GM23338 (cell line): ENCODE data around the gene IPO13. TPM values are rescaled to one million over a fixed set of nuclear protein-coding genes. Genes with fewer than 3 reads are reported as not detected.

Experiments
- ATAC-seq: fragments of 200-7000 bp; cut with Tn5 transposase; 3 replicates; pipeline ENCODE4 v1.9.1; 2020
- DNase-seq: peaks from one replicate; pipeline ENCODE4 v3.0.0-alpha.2; 2015; ENCODE audit warnings: low spot score
- H2AFZ ChIP-seq: fragments of 200-600 bp; sonication (generic); 2 replicates; pipeline ENCODE4 v1.8.0; 2016; ENCODE audit warnings: antibody characterized with exemption, mild to moderate bottlenecking, moderate library complexity
- H3F3A ChIP-seq: fragments of 200-600 bp; sonication (generic); replicated peaks from 2 replicates; pipeline ENCODE4 v1.8.0; 2017; ENCODE audit warnings: antibody characterized with exemption, mixed run types, low read depth
- H3K27ac ChIP-seq: fragments of 200-600 bp; sonication (generic); 2 replicates; pipeline ENCODE4 v1.6.1; 2016; ENCODE audit warnings: low read depth
- H3K27me3 ChIP-seq: fragments of 200-600 bp; sonication (generic); 2 replicates; pipeline ENCODE4 v1.8.0; 2016; ENCODE audit warnings: mild to moderate bottlenecking, mixed run types, moderate library complexity; ENCODE audit not compliant: insufficient read depth
- H3K36me3 ChIP-seq: fragments of 200-600 bp; sonication (generic); 2 replicates; pipeline ENCODE4 v1.8.0; 2016; ENCODE audit warnings: mild to moderate bottlenecking; ENCODE audit not compliant: insufficient read depth
- H3K4me1 ChIP-seq: fragments of 200-600 bp; sonication (generic); 2 replicates; pipeline ENCODE4 v1.8.0; 2016; ENCODE audit warnings: mild to moderate bottlenecking, moderate library complexity; ENCODE audit not compliant: insufficient read depth
- H3K4me2 ChIP-seq: fragments of 200-600 bp; sonication (generic); 2 replicates; pipeline ENCODE4 v1.7.1; 2017; ENCODE audit warnings: mixed run types
- H3K4me3 ChIP-seq: fragments of 200-600 bp; sonication (generic); 2 replicates; pipeline ENCODE4 v1.6.1; 2016; ENCODE audit warnings: mixed run types
- H3K79me2 ChIP-seq: fragments of 200-600 bp; sonication (generic); replicated peaks from 2 replicates; pipeline ENCODE4 v1.8.0; 2017; ENCODE audit warnings: mild to moderate bottlenecking; ENCODE audit not compliant: insufficient read depth
- H3K9me2 ChIP-seq: fragments of 200-600 bp; sonication (generic); 2 replicates; pipeline ENCODE4 v1.8.0; 2017; ENCODE audit not compliant: insufficient read depth
- H4K20me1 ChIP-seq: fragments of 200-600 bp; sonication (generic); replicated peaks from 2 replicates; pipeline ENCODE4 v1.8.0; 2017; ENCODE audit warnings: mild to moderate bottlenecking; ENCODE audit not compliant: insufficient read depth
- H3K27ac Mint-ChIP-seq: 2 replicates; pipeline ENCODE4 v1.8.0; 2020; ENCODE audit warnings: inconsistent platforms, mild to moderate bottlenecking, moderate library complexity, mixed read lengths
- H3K27me3 Mint-ChIP-seq: 3 replicates; pipeline ENCODE4 v1.8.0; 2022; ENCODE audit warnings: low read depth, mild to moderate bottlenecking, moderate library complexity, mixed read lengths, inconsistent platforms; ENCODE audit not compliant: insufficient read depth, poor library complexity
- H3K36me3 Mint-ChIP-seq: 3 replicates; pipeline ENCODE4 v1.8.0; 2021; ENCODE audit warnings: low read depth, mild to moderate bottlenecking, inconsistent platforms, moderate library complexity, mixed read lengths
- H3K4me1 Mint-ChIP-seq: 3 replicates; pipeline ENCODE4 v1.8.0; 2020; ENCODE audit warnings: mild to moderate bottlenecking, inconsistent platforms, mixed read lengths
- H3K4me3 Mint-ChIP-seq: 3 replicates; pipeline ENCODE4 v1.8.0; 2021; ENCODE audit warnings: moderate library complexity, mild to moderate bottlenecking, inconsistent platforms, mixed read lengths
- H3K9me3 Mint-ChIP-seq: 3 replicates; pipeline ENCODE4 v1.8.0; 2020; ENCODE audit warnings: moderate library complexity, mild to moderate bottlenecking, inconsistent platforms, mixed read lengths
- CREB1 ChIP-seq: fragments of 250-450 bp; sonication (Bioruptor Pico); IDR thresholded peaks from 2 replicates; pipeline ENCODE4 v1.5.0; 2020; ENCODE audit warnings: low read depth, mild to moderate bottlenecking, moderate library complexity
- CTCF ChIP-seq, 2 experiments: fragments of 200-600 bp in 1 of 2; sonication (generic) in 1 of 2; conservative IDR thresholded peaks; 2 replicates each; pipeline versions ENCODE4 v1.5.1 to v1.6.1; 2016 to 2017; ENCODE audit warnings: antibody characterized with exemption in 2 of 2, low read depth in 2 of 2, mild to moderate bottlenecking in 2 of 2, moderate library complexity in 1 of 2
- EZH2 ChIP-seq: fragments of 200-600 bp; sonication (generic); IDR thresholded peaks from one replicate; pipeline ENCODE4 v1.8.0; 2017; ENCODE audit warnings: antibody characterized with exemption, mild to moderate bottlenecking, low read depth; ENCODE audit not compliant: unreplicated experiment
- EZH2phosphoT487 ChIP-seq: fragments of 200-600 bp; sonication (generic); IDR thresholded peaks from one replicate; pipeline ENCODE4 v1.8.1; 2018; ENCODE audit warnings: antibody characterized with exemption; ENCODE audit not compliant: unreplicated experiment
- JUNB ChIP-seq: IDR thresholded peaks from one replicate; pipeline ENCODE4 v1.6.1; 2016; ENCODE audit warnings: antibody characterized with exemption; ENCODE audit not compliant: unreplicated experiment
- NANOG ChIP-seq: IDR thresholded peaks from 2 replicates; pipeline ENCODE4 v1.6.1; 2016; ENCODE audit warnings: antibody characterized with exemption, borderline replicate concordance
- REST ChIP-seq: IDR thresholded peaks from one replicate; pipeline ENCODE4 v1.6.1; 2018; ENCODE audit warnings: antibody characterized with exemption; ENCODE audit not compliant: unreplicated experiment
- STAT1 ChIP-seq: IDR thresholded peaks from one replicate; pipeline ENCODE4 v1.6.1; 2016; ENCODE audit warnings: antibody characterized with exemption; ENCODE audit not compliant: unreplicated experiment
- ZNF114 ChIP-seq: fragments of 250-450 bp; sonication (Bioruptor Pico); IDR thresholded peaks from 2 replicates; pipeline ENCODE4 v1.5.0; 2020; ENCODE audit warnings: mild to moderate bottlenecking, moderate library complexity
- ZNF331 ChIP-seq: fragments of 250-450 bp; sonication (Bioruptor Pico); IDR thresholded peaks from 2 replicates; pipeline ENCODE4 v1.5.0; 2020; ENCODE audit warnings: low read depth, mild to moderate bottlenecking, moderate library complexity
- polyA plus RNA-seq: library from polyadenylated mRNA; unstranded; fragments of >200 nt; fragmentation: Nextera tagmentation; extraction: Ambion mirVana; gene quantifications from 2 replicates; pipeline ENCODE4 v1.2.1, GENCODE V29; 2016
- total RNA-seq: library from RNA; depleted of rRNA; stranded (reverse); fragments of >200 nt; shearing (Covaris generic); gene quantifications from 2 replicates; pipeline ENCODE4 v1.2.3, GENCODE V29; 2014
- TF ChIP-seq, protein P1 (sequence below): IDR thresholded peaks from 2 replicates; pipeline ENCODE4 v1.6.1; 2016; ENCODE audit warnings: antibody characterized with exemption

Gene IPO13
- total and polyA plus RNA-seq, 2 experiments from 2014 or later = 10.4 to 22.8 TPM

- no peaks in the 10 kb centered on the region; the same call in 1 of the 2 replicates for H4K20me1 ChIP-seq
- Mint-ChIP-seq H3K4me1 (peaks cover 10% of the 10 kb centered on the region), H3K36me3 (no peaks in the 10 kb centered on the region; the same call in 2 of the 3 replicates), H3K9me3 (no peaks in the 10 kb centered on the region), H3K27me3 (peaks cover 16% of the 10 kb centered on the region), H3K27ac (no peak overlapping the region), H3K4me3 (no peak overlapping the region)
- 0 out of 2 replicates have a peak, but pooled peaks cover 4% of the 10 kb centered on the region for H3K79me2 ChIP-seq
- no peak overlapping the region for H3K4me2 ChIP-seq
- no peak overlapping the region for H3K4me3 ChIP-seq
- H3K27ac ChIP-seq = no peak overlapping the region
- no peaks in the 10 kb centered on the region for H3F3A ChIP-seq
- peaks cover 3% of the 10 kb centered on the region; the same call in 1 of the 2 replicates for H3K4me1 ChIP-seq
- no peak for ATAC-seq
- TF ChIP-seq, protein P1, sequence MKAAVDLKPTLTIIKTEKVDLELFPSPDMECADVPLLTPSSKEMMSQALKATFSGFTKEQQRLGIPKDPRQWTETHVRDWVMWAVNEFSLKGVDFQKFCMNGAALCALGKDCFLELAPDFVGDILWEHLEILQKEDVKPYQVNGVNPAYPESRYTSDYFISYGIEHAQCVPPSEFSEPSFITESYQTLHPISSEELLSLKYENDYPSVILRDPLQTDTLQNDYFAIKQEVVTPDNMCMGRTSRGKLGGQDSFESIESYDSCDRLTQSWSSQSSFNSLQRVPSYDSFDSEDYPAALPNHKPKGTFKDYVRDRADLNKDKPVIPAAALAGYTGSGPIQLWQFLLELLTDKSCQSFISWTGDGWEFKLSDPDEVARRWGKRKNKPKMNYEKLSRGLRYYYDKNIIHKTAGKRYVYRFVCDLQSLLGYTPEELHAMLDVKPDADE = no peak
- TF ChIP-seq ZNF331 (no peak), CTCF (conservative IDR thresholded peaks at IDR 0.05; ENCODE audit: low read depth in 2 of 2) (no peak), JUNB (no peak), NANOG (no peak), STAT1 (no peak), CREB1 (CRISPR knock-in tag) (no peak), ZNF114 (CRISPR knock-in tag) (no peak), EZH2phosphoT487 (no peak), EZH2 (no peak), REST (no peak)
- no peaks in the 10 kb centered on the region for H3K36me3 ChIP-seq
- no peak overlapping the region for H2AFZ ChIP-seq
- no peaks in the 10 kb centered on the region for H3K9me2 ChIP-seq
- H3K27me3 ChIP-seq = no peaks in the 10 kb centered on the region
- DNase-seq = no peak
Observed at GRCh38 chr1:43954036-43954435, 7.3 kb downstream of the IPO13 start.
